NCI-H2227 (cell line): ENCODE results near the gene SLC12A8.

Experiments
- DNase-seq: peaks from one replicate; lab custom pipeline; 2025; ENCODE audit not compliant: unreplicated experiment; lab: John Stamatoyannopoulos, UW

SLC12A8 gene

GRCh38 chr3:125214738-125215137 lies 2.2 kb upstream of the SLC12A8 start:
- DNase-seq: no peak

GRCh38 chr3:125213946-125214542 lies 1.5 kb upstream of the SLC12A8 start:
- DNase-seq: no peak

- no peak for DNase-seq
Measured at GRCh38 chr3:125213364-125213755, 812 bp upstream of the SLC12A8 start.

GRCh38 chr3:125212091-125212508 lies 448 bp downstream of the SLC12A8 start:
- DNase-seq: no peak

GRCh38 chr3:125211523-125212090 lies 941 bp downstream of the SLC12A8 start:
- no peak for DNase-seq

- no peak for DNase-seq
Measured at GRCh38 chr3:125207949-125208568, 4.5 kb downstream of the SLC12A8 start.

GRCh38 chr3:125207507-125207906 lies 5.0 kb downstream of the SLC12A8 start:
- no peak for DNase-seq

- no peak for DNase-seq
Measured at GRCh38 chr3:125206934-125207333, 5.6 kb downstream of the SLC12A8 start.

GRCh38 chr3:125203731-125204130 lies 8.8 kb downstream of the SLC12A8 start:
- DNase-seq: no peak

GRCh38 chr3:125202197-125202596 lies 10.4 kb downstream of the SLC12A8 start:
- DNase-seq: no peak

- DNase-seq: no peak
Measured at GRCh38 chr3:125200731-125201139, 11.8 kb downstream of the SLC12A8 start.

- DNase-seq: no peak
Measured at GRCh38 chr3:125194849-125195601, 17.5 kb downstream of the SLC12A8 start.

GRCh38 chr3:125194061-125194848 lies 18.3 kb downstream of the SLC12A8 start:
- DNase-seq: no peak

GRCh38 chr3:125192190-125193035 lies 20.1 kb downstream of the SLC12A8 start:
- DNase-seq: no peak

GRCh38 chr3:125191730-125192129 lies 20.8 kb downstream of the SLC12A8 start:
- no peak for DNase-seq

- DNase-seq: no peak
Measured at GRCh38 chr3:125191256-125191655, 21.3 kb downstream of the SLC12A8 start.

- DNase-seq: no peak
Measured at GRCh38 chr3:125190786-125191185, 21.8 kb downstream of the SLC12A8 start.

GRCh38 chr3:125189378-125190165 lies 23.0 kb downstream of the SLC12A8 start:
- DNase-seq: no peak

GRCh38 chr3:125188955-125189354 lies 23.6 kb downstream of the SLC12A8 start:
- DNase-seq: no peak

- no peak for DNase-seq
Measured at GRCh38 chr3:125187599-125187910, 25.0 kb downstream of the SLC12A8 start.
